H1 (cell line): ENCODE results near the gene TPSB2. TPM values are rescaled to one million over a fixed set of nuclear protein-coding genes. Genes with fewer than 3 reads are reported as not detected.

ENCODE experiments used
- CTCF ChIA-PET: fragments of 300-600 bp; sonication (Branson Sonifier 250); formaldehyde crosslinking; loops from one replicate; lab custom pipeline; 2021; ENCODE audit not compliant: partially characterized antibody; lab: Charles Lee
- POLR2A ChIA-PET: fragments of 300-600 bp; sonication (Branson Sonifier 250); formaldehyde crosslinking; loops from one replicate; lab custom pipeline; 2021; ENCODE audit warnings: inconsistent platforms; ENCODE audit not compliant: partially characterized antibody; lab: Charles Lee
- DNase-seq, 2 experiments: peaks; one replicate each; pipeline versions ENCODE4 v3.0.0 to v3.0.0-alpha.2; 2010 to 2022; ENCODE audit warnings: low spot score in 2 of 2, low read depth in 1 of 2, mixed read lengths in 1 of 2
- FAIRE-seq: peaks from 2 replicates; lab custom pipeline; 2011; peaks lifted over from hg19 to GRCh38; lab: Jason Lieb, UNC
- H2AFZ ChIP-seq: 2 replicates; pipeline ENCODE4 v1.8.1; 2012; ENCODE audit warnings: low read length, inconsistent platforms
- H2AK5ac ChIP-seq: 2 replicates; pipeline ENCODE4 v1.6.1; 2013; ENCODE audit warnings: low read depth, low read length
- H2BK120ac ChIP-seq: replicated peaks from 2 replicates; pipeline ENCODE3; 2013; ENCODE audit warnings: low read depth, low read length, inconsistent platforms
- H2BK12ac ChIP-seq: 2 replicates; pipeline ENCODE4 v1.6.1; 2013; ENCODE audit warnings: low read depth, low read length
- H2BK15ac ChIP-seq: 2 replicates; pipeline ENCODE4 v1.6.1; 2013; ENCODE audit warnings: low read length
- H2BK20ac ChIP-seq: 2 replicates; pipeline ENCODE4 v1.6.1; 2013; ENCODE audit warnings: low read length
- H2BK5ac ChIP-seq: 2 replicates; pipeline ENCODE4 v1.6.1; 2013; ENCODE audit warnings: low read depth, low read length
- H3K14ac ChIP-seq: 2 replicates; pipeline ENCODE4 v1.6.1; 2013; ENCODE audit warnings: inconsistent platforms; ENCODE audit not compliant: insufficient read length
- H3K18ac ChIP-seq: 2 replicates; pipeline ENCODE4 v1.6.1; 2013; ENCODE audit warnings: low read length; ENCODE audit errors: extremely low read depth
- H3K23ac ChIP-seq: 2 replicates; pipeline ENCODE4 v1.6.1; 2013; ENCODE audit warnings: inconsistent platforms; ENCODE audit not compliant: insufficient read length
- H3K23me2 ChIP-seq: 2 replicates; pipeline ENCODE4 v1.6.1; 2013; ENCODE audit warnings: low read depth, low read length
- H3K27ac ChIP-seq: 2 replicates; pipeline ENCODE4 v1.6.1; 2011; ENCODE audit warnings: low read depth, low read length, inconsistent platforms
- H3K27me3 ChIP-seq, 4 experiments: replicated peaks in 1 of 4; 1 replicate in 1 of 4; 2 replicates in 3 of 4; pipeline versions ENCODE4 v1.6.1 to v1.8.1; 2011 to 2013; ENCODE audit warnings: low read length in 3 of 4, mild to moderate bottlenecking in 3 of 4, inconsistent platforms in 2 of 4, mixed read lengths in 2 of 4, moderate library complexity in 1 of 4; ENCODE audit not compliant: control insufficient read depth in 3 of 4, insufficient read depth in 3 of 4; ENCODE audit errors: extremely low read depth in 1 of 4
- H3K36me3 ChIP-seq, 4 experiments: 2 replicates each; pipeline versions ENCODE4 v1.6.1 to v1.8.1; 2011 to 2013; ENCODE audit warnings: mild to moderate bottlenecking in 4 of 4, low read length in 3 of 4, moderate library complexity in 2 of 4, control low read depth in 1 of 4, inconsistent platforms in 1 of 4; ENCODE audit not compliant: insufficient read depth in 4 of 4, control insufficient read depth in 2 of 4
- H3K4ac ChIP-seq: replicated peaks from 2 replicates; pipeline ENCODE3; 2013; ENCODE audit warnings: low read length, low read depth, mixed read lengths, inconsistent platforms; ENCODE audit not compliant: insufficient read length
- H3K4me1 ChIP-seq, 4 experiments: replicated peaks in 1 of 4; 1 replicate in 1 of 4; 2 replicates in 3 of 4; pipeline versions ENCODE4 v1.6.1 to v1.8.1; 2011 to 2013; ENCODE audit warnings: low read length in 3 of 4, inconsistent platforms in 2 of 4, mixed read lengths in 1 of 4; ENCODE audit not compliant: insufficient read depth in 4 of 4, control insufficient read depth in 3 of 4
- H3K4me2 ChIP-seq, 2 experiments: 2 replicates each; pipeline versions ENCODE4 v1.6.1 to v1.8.1; 2011 to 2013; ENCODE audit warnings: low read depth in 2 of 2, low read length in 2 of 2, control low read depth in 1 of 2, inconsistent platforms in 1 of 2, mild to moderate bottlenecking in 1 of 2; ENCODE audit not compliant: insufficient read depth in 1 of 2
- H3K4me3 ChIP-seq, 4 experiments: fragments of 200-600, 300-600 bp in 1 of 4; sonication (generic), shearing (Covaris generic), sonication (Bioruptor Twin) in 1 of 4; 2 replicates each; pipeline versions ENCODE4 v1.5.1 to v1.8.1; 2011 to 2016; ENCODE audit warnings: low read length in 4 of 4, low read depth in 3 of 4, control low read depth in 2 of 4, inconsistent platforms in 2 of 4, mild to moderate bottlenecking in 2 of 4, mixed read lengths in 1 of 4, moderate library complexity in 1 of 4; ENCODE audit not compliant: insufficient read depth in 2 of 4; ENCODE audit errors: extremely low read depth in 1 of 4
- H3K56ac ChIP-seq: replicated peaks from 2 replicates; pipeline ENCODE3; 2013; ENCODE audit warnings: low read depth, mild to moderate bottlenecking, mixed read lengths, low read length, inconsistent platforms; ENCODE audit not compliant: insufficient read length
- H3K79me1 ChIP-seq: 2 replicates; pipeline ENCODE4 v1.6.1; 2013; ENCODE audit warnings: low read depth, low read length, control low read depth
- H3K79me2 ChIP-seq, 2 experiments: 2 replicates each; pipeline versions ENCODE4 v1.6.1 to v1.8.1; 2012 to 2013; ENCODE audit warnings: low read length in 2 of 2, mild to moderate bottlenecking in 2 of 2, inconsistent platforms in 1 of 2; ENCODE audit not compliant: insufficient read depth in 2 of 2, control insufficient read depth in 1 of 2
- H3K9ac ChIP-seq, 4 experiments: replicated peaks in 1 of 4; 1 replicate in 1 of 4; 2 replicates in 3 of 4; pipeline versions ENCODE4 v1.6.1 to v1.8.1; 2011 to 2013; ENCODE audit warnings: low read depth in 3 of 4, low read length in 3 of 4, control low read depth in 2 of 4, mild to moderate bottlenecking in 2 of 4, moderate library complexity in 2 of 4, inconsistent platforms in 1 of 4; ENCODE audit errors: extremely low read depth in 1 of 4
- H3K9me3 ChIP-seq, 2 experiments: 2 replicates each; pipeline versions ENCODE4 v1.6.1 to v1.8.1; 2012 to 2013; ENCODE audit warnings: mild to moderate bottlenecking in 2 of 2, moderate library complexity in 2 of 2, control low read depth in 1 of 2, inconsistent platforms in 1 of 2, low read depth in 1 of 2, low read length in 1 of 2, mixed read lengths in 1 of 2; ENCODE audit not compliant: insufficient read depth in 2 of 2
- H4K20me1 ChIP-seq, 2 experiments: replicated peaks in 1 of 2; 2 replicates each; pipeline versions ENCODE3 to v1.8.1; 2011 to 2013; ENCODE audit warnings: inconsistent platforms in 2 of 2, low read length in 2 of 2, mild to moderate bottlenecking in 1 of 2; ENCODE audit not compliant: insufficient read depth in 2 of 2, control insufficient read depth in 1 of 2
- H4K5ac ChIP-seq: 2 replicates; pipeline ENCODE4 v1.6.1; 2013; ENCODE audit warnings: low read length, low read depth, mixed read lengths, inconsistent platforms; ENCODE audit not compliant: insufficient read length
- H4K8ac ChIP-seq: 2 replicates; pipeline ENCODE4 v1.8.0; 2013; ENCODE audit warnings: mild to moderate bottlenecking, moderate library complexity, low read length, inconsistent platforms; ENCODE audit not compliant: insufficient read depth; ENCODE audit errors: extremely low read depth
- H4K91ac ChIP-seq: replicated peaks from 2 replicates; pipeline ENCODE3; 2013; ENCODE audit warnings: low read length, mixed read lengths, inconsistent platforms; ENCODE audit not compliant: insufficient read length
- CBX5 ChIP-seq: fragments of 300-800, 300-1000 bp; sonication (generic); IDR thresholded peaks from 2 replicates; pipeline ENCODE4 v1.7.1; 2016; ENCODE audit warnings: antibody characterized with exemption, low read length, low read depth
- CEBPB ChIP-seq: IDR thresholded peaks from 2 replicates; pipeline ENCODE4 v1.6.1; 2012; ENCODE audit warnings: low read depth, low read length
- JUN ChIP-seq: IDR thresholded peaks from 2 replicates; pipeline ENCODE4 v1.6.1; 2011; ENCODE audit warnings: low read depth, mild to moderate bottlenecking, improper control_type of control experiment, low read length
- KDM5A ChIP-seq: fragments of 200-600 bp; IDR thresholded peaks from 2 replicates; pipeline ENCODE4 v1.7.1; 2012; ENCODE audit warnings: mild to moderate bottlenecking, low read length, inconsistent platforms, mixed read lengths
- POLR2AphosphoS5 ChIP-seq: IDR thresholded peaks from 2 replicates; pipeline ENCODE4 v1.6.1; 2011; ENCODE audit warnings: low read depth, low read length
- POU5F1 ChIP-seq: IDR thresholded peaks from 2 replicates; pipeline ENCODE4 v1.6.1; 2011; ENCODE audit warnings: low read depth, mild to moderate bottlenecking, low read length, moderate library complexity
- RXRA ChIP-seq: IDR thresholded peaks from 2 replicates; pipeline ENCODE4 v1.6.1; 2011; ENCODE audit warnings: low read depth, mild to moderate bottlenecking, low read length, moderate library complexity; ENCODE audit not compliant: insufficient read depth
- SIN3A ChIP-seq, 2 experiments: IDR thresholded peaks in 1 of 2; conservative IDR thresholded peaks in 1 of 2; 2 replicates each; pipeline ENCODE4 v1.6.1; 2011 to 2012; ENCODE audit warnings: low read length in 2 of 2, improper control_type of control experiment in 1 of 2, low read depth in 1 of 2, mild to moderate bottlenecking in 1 of 2
- TCF12 ChIP-seq: IDR thresholded peaks from 2 replicates; pipeline ENCODE4 v1.6.1; 2011; ENCODE audit warnings: low read depth, mild to moderate bottlenecking, low read length
- TEAD4 ChIP-seq: IDR thresholded peaks from 2 replicates; pipeline ENCODE4 v1.6.1; 2012; ENCODE audit warnings: low read depth, low read length, inconsistent platforms, mixed read lengths
- WGBS, 2 experiments: shearing (Covaris generic) in 1 of 2; methylation state at CpG; one replicate each; pipeline versions ENCODE4 v1.1.6 to v1.1.7; 2013 to 2015; ENCODE audit warnings: low lambda C conversion rate in 2 of 2, mixed read lengths in 2 of 2, inconsistent platforms in 1 of 2, low coverage in 1 of 2, missing lambda C conversion rate in 1 of 2; ENCODE audit not compliant: insufficient replicate concordance in 2 of 2, insufficient coverage in 1 of 2, insufficient read length in 1 of 2; ENCODE audit errors: extremely low coverage in 1 of 2, missing lambda C conversion rate in 1 of 2; 5-methylcytosine and 5-hydroxymethylcytosine counted together
- polyA plus RNA-seq, 7 experiments: library from polyadenylated mRNA; depleted of rRNA in 3 of 7; stranded (reverse) in 5 of 7; unstranded in 2 of 7; fragments of >200 nt in 5 of 7; fragments of 200-250 nt in 2 of 7; gene quantifications; 1 replicate in 5 of 7; 2 replicates in 1 of 7; 4 replicates in 1 of 7; pipeline versions ENCODE4 v1.2.1 to v1.2.3, GENCODE V29; 2011 to 2013; ENCODE audit warnings: missing spikeins in 2 of 7, mixed read lengths in 2 of 7
- total RNA-seq: library from RNA; stranded (reverse); fragmentation: NEBNext Ultra II Directional; extraction: Animal tissue kit (Norgen Biotek cat#: 25700); gene quantifications from 2 replicates; pipeline ENCODE4 v1.2.1, GENCODE V29; 2021
- TF ChIP-seq, protein P1 (sequence below): IDR thresholded peaks from 2 replicates; pipeline ENCODE4 v1.6.1; 2011; ENCODE audit warnings: low read length, improper control_type of control experiment

The TPSB2 gene
- total and polyA plus RNA-seq, 2 of the 8 experiments (the other 6 are each of a cell fraction or from before 2014, with no cell fraction given): 0.08 TPM; not detected in 1

- 95% methylated on average over 31 of the region's 43 CpGs; no CpG with 5 or more reads in 1 of the 2 experiments for WGBS, 2 experiments
- H3K36me3 ChIP-seq: peaks cover 1 to 45% (median 3%) of the 10 kb centered on the region in 4 experiments; a peak in 4 of 8 replicates
- H2BK5ac ChIP-seq: no peak overlapping the region
- H4K5ac ChIP-seq: no peak overlapping the region
- H3K23me2 ChIP-seq: no peaks in the 10 kb centered on the region
- no peak for FAIRE-seq
- peaks cover 2 to 11% of the 10 kb centered on the region in 2 experiments for H4K20me1 ChIP-seq
- POLR2A ChIA-PET: interaction anchor here (0.7 to 1.8 kb wide), 2 partner anchors 14 to 405 kb away, joined by 4 read pairs; no protein-coding TSS in a partner anchor
- H3K27ac ChIP-seq: no peak overlapping the region
- no peak overlapping the region for H2BK120ac ChIP-seq
- no peak overlapping the region for H2AK5ac ChIP-seq
- no peaks in the 10 kb centered on the region for H3K9me3 ChIP-seq
- H2BK15ac ChIP-seq: no peak overlapping the region
- H3K4ac ChIP-seq: no peak overlapping the region
- H4K91ac ChIP-seq: no peak overlapping the region
- no peak overlapping the region for H2BK20ac ChIP-seq
- H2AFZ ChIP-seq: no peak overlapping the region
- no peak overlapping the region for H3K23ac ChIP-seq
- DNase-seq: no peak
- no peak overlapping the region; the same call in 1 of the 2 replicates for H4K8ac ChIP-seq
- no peak overlapping the region for H3K18ac ChIP-seq
- no peaks in the 10 kb centered on the region for H3K79me1 ChIP-seq
- H2BK12ac ChIP-seq: no peak overlapping the region
- H3K79me2 ChIP-seq: no peaks in the 10 kb centered on the region
- H3K4me3 ChIP-seq: no peak overlapping the region
- TF ChIP-seq KDM5A (no peak), JUN (no peak), TEAD4 (no peak), SIN3A (conservative IDR thresholded peaks at IDR 0.05 in 1 of 2, IDR thresholded peaks at IDR 0.05 in 1 of 2; ENCODE audit: low read depth in 1 of 2, low read length in 2 of 2) (no peak), POU5F1 (no peak), RXRA (no peak), CBX5 (no peak), POLR2AphosphoS5 (no peak), TCF12 (no peak), CEBPB (no peak)
- TF ChIP-seq, protein P1, sequence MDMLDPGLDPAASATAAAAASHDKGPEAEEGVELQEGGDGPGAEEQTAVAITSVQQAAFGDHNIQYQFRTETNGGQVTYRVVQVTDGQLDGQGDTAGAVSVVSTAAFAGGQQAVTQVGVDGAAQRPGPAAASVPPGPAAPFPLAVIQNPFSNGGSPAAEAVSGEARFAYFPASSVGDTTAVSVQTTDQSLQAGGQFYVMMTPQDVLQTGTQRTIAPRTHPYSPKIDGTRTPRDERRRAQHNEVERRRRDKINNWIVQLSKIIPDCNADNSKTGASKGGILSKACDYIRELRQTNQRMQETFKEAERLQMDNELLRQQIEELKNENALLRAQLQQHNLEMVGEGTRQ: no peak
- TF ChIP-seq, all 59 proteins: peak for 0
- H3K14ac ChIP-seq: no peak overlapping the region
- CTCF ChIA-PET: interaction anchor here (1.7 kb wide), 1 partner anchor 10 kb away, joined by 6 read pairs; no protein-coding TSS in a partner anchor
- H3K27me3 ChIP-seq: no peaks in the 10 kb centered on the region
- no peak overlapping the region for H3K56ac ChIP-seq
- no peak overlapping the region for H3K9ac ChIP-seq
- no peak overlapping the region for H3K4me2 ChIP-seq
- no peaks in the 10 kb centered on the region for H3K4me1 ChIP-seq
Observed at GRCh38 chr16:1209081-1209480, 20.9 kb downstream of the TPSB2 start.
